GM12865 (cell line): ENCODE data around the gene ADCY9.

Source experiments
- DNase-seq: peaks from one replicate; pipeline ENCODE4 v3.0.0; 2010; ENCODE audit warnings: low read depth
- H3K4me3 ChIP-seq: 2 replicates; pipeline ENCODE4 v1.5.1; 2011; ENCODE audit warnings: mild to moderate bottlenecking, low read depth, low read length, control low read depth
- TF ChIP-seq, protein P1 (sequence below): IDR thresholded peaks from 2 replicates; pipeline ENCODE4 v1.5.1; 2011; ENCODE audit warnings: low read length, control low read depth, low read depth, inconsistent platforms; ENCODE audit not compliant: insufficient read depth; ENCODE audit errors: missing control alignments

The ADCY9 gene

DNA sequence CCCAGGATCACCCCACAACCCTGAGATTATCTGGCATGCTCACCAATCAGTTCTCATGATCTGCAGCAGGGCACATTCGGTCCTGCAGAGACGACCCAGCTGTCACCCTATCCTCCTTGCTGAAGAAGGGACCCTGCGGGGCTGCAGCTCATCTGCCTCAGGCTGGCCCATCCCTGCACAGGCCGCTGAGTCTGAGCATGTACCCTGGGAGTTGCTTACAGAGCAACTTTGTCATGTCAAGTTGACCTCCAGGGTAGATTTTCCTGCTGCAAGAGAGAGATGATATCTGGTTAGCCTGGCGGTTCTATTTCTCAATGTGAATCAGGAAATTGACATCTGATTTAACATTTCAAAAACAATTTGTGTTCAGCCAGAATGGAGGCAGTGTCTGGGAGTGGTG, 36.0 kb upstream of the ADCY9 start:
- TF ChIP-seq, protein P1, sequence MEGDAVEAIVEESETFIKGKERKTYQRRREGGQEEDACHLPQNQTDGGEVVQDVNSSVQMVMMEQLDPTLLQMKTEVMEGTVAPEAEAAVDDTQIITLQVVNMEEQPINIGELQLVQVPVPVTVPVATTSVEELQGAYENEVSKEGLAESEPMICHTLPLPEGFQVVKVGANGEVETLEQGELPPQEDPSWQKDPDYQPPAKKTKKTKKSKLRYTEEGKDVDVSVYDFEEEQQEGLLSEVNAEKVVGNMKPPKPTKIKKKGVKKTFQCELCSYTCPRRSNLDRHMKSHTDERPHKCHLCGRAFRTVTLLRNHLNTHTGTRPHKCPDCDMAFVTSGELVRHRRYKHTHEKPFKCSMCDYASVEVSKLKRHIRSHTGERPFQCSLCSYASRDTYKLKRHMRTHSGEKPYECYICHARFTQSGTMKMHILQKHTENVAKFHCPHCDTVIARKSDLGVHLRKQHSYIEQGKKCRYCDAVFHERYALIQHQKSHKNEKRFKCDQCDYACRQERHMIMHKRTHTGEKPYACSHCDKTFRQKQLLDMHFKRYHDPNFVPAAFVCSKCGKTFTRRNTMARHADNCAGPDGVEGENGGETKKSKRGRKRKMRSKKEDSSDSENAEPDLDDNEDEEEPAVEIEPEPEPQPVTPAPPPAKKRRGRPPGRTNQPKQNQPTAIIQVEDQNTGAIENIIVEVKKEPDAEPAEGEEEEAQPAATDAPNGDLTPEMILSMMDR, result no peak
- no peak for DNase-seq
- no peak overlapping the region for H3K4me3 ChIP-seq

DNA sequence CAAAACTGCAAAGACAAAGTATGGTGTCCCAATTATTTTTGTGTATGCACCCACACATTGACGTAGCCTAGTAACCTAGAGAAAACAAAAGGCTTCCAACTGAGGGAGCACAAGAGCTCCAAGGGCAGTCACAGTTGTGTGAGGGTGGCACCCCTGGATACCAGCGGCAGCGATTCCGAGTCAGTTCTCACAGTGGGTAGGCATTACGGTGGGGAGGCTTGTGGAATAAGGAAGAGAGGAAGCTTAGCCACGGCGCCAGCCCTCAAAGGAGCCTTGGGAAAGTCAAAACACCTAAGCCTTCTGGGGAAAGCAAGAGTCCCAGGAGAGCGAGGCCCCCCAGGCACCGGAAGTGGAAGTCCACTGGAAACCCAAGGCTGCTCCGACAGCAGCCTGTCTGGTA, 31.0 kb upstream of the ADCY9 start:
- DNase-seq, result no peak
- no peak overlapping the region for H3K4me3 ChIP-seq
- TF ChIP-seq, protein P1, result no peak

DNA sequence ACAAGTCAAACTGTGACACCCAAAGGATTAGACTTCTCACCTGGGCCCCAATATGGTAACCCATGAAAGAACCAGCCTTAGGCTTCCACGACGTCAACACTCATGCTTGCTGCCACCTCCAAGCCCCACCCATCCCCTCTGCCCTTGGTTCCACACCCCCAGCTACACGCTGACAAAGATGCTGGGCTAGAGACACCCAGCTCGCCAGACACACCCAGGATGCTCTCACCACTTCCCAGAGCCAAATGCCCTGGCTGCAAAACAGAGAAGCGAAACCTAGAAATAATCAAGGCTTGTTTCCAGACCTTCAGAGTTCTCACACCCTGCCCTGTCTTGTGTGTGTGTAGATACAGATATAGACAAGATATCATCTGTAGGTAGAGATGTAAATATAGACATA, 26.0 kb upstream of the ADCY9 start:
- TF ChIP-seq, protein P1, result no peak
- peak; percentile 61 for DNase-seq
- no peak overlapping the region for H3K4me3 ChIP-seq

DNA sequence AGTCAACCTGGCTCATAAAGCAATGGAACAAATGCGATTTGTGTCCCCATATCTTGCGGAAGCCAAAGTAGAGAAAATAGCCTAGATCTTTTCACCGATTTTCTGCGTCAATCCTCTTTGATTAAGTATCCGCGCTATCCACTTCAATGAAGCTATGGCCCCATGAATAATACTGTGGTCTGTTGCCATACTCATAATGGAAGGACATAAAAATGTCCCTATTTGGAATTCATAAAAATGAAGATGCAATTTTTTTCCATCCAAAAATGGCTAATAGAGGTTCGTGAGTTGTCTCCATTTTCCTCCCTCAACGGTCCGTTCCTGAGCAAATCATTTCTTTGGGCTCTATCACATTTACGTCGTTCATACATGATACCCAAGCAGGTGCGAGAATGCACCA, 25.4 kb upstream of the ADCY9 start:
- TF ChIP-seq, protein P1, result no peak
- H3K4me3 ChIP-seq, result no peak overlapping the region

DNA sequence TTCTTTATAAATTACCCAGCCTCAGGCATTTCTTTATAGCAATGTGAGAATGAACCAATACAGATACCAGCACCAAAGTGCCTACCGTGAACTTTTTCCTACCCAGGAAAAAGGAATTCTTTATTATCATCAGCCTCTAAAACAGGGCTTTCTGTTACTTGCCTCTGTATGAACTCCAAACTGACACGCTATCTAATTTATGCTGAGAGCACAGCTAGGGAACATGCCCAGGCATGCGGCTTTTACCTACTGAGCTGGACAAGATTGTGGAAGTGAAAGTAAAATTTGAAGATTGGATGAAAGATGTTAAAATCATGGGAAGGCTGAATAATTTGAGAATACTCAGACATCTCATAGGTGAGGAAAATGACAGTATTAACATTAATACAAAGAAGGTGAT, 24.4 kb upstream of the ADCY9 start:
- H3K4me3 ChIP-seq, result no peak overlapping the region
- DNase-seq, result peak; percentile 40
- TF ChIP-seq, protein P1, result no peak

More for the DNA sequence above, 25.4 kb upstream of the ADCY9 start:
- no peak for DNase-seq

DNA sequence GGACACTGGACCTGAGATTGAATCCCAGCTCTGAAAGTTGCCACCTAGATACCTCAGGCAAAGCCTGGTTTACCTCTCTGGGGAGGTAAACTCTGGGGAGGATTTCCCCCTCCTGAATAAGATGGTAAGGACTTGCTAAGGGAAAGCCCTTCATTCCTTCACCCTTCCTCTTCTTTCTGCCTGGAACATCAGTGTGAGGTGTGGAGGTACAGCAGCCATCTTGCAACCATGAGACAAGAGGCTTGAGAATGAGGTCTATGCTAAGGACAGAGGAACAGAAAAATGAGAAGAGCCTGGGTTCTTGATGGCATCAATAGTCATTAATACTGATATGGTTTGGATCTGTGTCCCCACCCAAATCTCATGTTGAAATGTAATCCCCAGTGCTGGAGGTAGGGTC, 23.7 kb upstream of the ADCY9 start:
- no peak overlapping the region for H3K4me3 ChIP-seq
- TF ChIP-seq, protein P1, result no peak
- no peak for DNase-seq

DNA sequence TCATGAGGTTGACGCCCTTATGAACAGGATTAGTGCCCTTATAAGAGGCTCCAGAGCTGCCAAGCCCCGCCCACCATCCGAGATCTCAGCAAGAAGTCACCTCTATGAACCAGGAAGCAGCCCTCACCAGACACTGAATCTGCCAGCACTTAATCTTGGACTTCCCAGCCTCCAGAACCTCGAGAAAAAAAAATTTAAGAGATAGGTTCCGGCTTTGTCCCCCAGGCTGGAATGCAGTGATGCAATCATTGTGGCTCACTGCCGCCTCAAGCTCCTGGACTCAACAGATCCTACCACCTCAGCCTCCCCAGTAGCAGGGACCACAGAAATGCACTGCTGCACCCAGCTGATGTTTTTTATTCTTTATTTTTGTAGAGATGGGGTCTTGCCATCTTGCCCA, 22.5 kb upstream of the ADCY9 start:
- TF ChIP-seq, protein P1, result no peak
- DNase-seq, result no peak
- no peak overlapping the region for H3K4me3 ChIP-seq
